ENCODE data around the gene UBE2E3.

UBE2E3 gene

DNA sequence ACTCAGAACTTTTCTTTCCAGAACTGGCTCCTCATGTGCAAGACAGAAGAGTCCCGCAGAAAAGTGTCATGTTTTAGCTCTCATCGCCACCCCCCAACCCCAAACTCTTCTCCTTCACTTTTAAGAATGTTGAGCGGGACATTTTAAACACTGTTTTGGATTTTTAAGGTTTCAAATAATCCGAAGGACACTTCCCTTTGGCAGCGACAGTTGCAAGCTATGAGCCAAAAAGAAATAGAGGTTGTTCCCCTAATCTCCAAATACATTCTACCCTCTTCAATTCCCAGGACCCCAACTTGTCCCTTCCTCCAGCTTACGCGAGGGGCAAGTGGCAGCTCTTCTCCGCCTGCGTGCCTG lies 678 bp upstream of the UBE2E3 start:
- no peak for DNase-seq

GRCh38 chr2:180980943-180981911 lies 822 bp downstream of the UBE2E3 start:
- DNase-seq, result peak; percentile 35 to 58

DNA sequence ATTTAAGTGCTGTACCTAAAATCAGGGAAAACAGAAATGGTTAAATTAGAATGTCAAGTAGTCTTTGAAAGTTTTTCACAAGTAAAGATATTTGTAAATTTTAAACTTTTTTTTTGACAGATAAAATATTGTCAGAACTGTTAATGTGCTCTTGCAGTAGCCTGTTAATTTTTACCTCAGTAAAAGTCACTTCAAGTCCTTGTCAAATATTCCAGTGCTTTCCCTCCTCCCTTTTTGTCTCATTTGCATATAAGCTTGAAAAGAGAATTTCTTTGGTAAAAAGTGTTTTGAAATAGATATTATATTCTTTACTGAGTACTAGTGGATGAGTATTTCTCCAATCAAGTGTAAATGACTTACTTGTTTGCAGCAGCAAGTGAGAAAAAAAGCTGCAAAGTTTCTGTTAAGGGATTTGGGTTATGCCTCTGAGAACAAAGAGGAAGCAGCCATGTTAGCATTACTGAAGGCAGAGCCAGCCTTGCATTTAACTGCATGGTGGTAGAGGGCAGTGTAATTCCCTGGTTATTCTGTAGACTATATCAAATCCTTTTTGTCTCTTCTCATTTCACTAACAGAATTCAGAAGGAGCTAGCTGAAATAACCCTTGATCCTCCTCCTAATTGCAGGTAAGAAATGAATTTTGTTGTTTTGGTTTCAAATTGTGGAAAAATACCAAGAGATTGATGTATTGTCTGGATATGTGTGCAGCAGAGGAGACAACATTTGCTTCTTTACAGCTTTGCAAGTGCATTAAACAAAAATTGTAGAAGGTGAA lies 3.2 kb downstream of the UBE2E3 start:
- peak; percentile 88 to 93 for DNase-seq

DNA sequence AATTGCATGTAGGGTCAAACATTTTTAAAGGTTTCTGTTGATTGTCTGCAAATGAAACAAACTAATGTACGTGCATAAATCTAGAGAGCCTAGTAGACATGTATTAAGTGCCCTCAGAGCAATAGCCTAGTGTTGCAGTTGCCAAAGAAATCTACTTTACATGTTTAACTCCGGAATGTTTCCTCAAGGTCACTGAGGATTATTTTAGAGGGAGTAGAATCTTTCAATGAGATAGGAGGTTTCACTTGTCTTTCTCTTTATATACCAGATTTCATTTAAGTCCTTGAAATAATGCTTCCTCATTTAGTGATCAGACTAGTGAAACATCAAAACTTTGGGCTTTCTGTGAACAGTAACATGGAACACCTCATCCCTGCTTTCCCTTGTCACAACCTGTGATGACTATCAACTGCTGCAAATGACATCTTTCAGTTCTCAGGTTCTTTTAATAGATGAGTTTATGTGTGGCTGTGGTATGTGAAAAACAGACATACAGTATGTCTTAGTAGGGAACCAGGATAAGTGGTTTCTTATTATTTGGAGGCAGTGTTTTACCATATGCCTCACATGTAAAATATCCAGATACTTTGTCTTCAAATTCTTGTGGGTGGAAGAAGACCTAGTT lies 5.5 kb downstream of the UBE2E3 start:
- DNase-seq, result peak in 1 of 2 experiments; percentile 32

DNA sequence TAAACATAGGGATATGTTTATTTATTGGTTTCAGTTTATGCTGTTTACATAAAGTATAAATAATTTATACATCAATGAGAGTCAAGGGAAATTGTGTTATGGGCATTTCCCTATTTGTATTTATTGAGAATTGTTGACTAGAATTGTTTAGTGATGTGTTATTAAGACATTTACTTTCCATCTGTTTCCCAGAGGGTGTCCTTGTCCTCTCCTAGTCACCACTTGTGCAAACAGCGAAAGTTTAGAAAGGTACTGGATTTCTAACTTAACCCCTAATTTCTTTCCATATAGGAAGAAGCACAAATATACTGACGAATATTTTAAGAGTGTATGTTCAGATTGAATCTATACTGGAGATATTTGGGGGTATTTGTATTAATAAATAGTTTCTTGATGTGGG lies 6.7 kb downstream of the UBE2E3 start:
- no peak for DNase-seq

GRCh38 chr2:180990337-180990736 lies 9.9 kb downstream of the UBE2E3 start:
- no peak for DNase-seq

GRCh38 chr2:180990794-180991193 lies 10.4 kb downstream of the UBE2E3 start:
- no peak for DNase-seq

DNA sequence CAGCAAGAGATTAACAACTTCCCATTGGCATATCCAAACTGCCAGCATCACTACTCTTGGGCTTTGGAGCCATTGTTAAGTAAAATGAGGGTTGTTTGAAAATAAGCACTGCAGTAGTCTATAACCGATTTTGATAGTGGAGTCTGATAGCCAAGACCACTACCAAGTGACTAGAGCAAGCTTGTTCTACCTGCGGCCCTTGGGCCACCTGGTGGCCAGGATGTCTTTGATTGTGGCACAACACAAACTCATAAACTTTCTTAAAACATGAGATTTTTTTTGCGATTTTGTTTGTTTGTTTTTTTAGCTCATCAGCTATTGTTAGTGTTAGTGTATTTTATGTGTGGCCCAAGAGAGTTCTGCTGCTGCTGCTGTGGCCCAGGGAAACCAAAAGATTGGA lies 11.0 kb downstream of the UBE2E3 start:
- DNase-seq, result no peak

GRCh38 chr2:180991820-180992219 lies 11.4 kb downstream of the UBE2E3 start:
- DNase-seq, result no peak

DNA sequence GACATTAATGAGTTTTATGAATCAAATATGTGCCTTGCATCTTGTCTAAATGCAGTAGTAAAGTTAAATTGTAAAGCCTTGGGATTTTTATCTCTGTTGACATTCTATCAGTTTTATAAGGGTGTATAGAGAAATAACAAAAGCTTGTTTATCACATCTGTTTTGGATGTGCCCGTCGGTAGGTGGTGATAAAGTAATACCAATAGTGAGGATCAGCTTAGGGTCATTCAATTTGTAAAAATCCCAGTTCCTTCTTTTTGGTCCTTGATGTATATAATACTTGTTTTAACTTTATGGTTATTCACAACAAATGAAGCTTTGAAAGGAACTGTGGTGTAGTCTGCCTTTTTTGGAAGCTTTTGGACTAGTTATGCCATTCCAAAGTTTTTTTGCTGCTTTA lies 12.6 kb downstream of the UBE2E3 start:
- no peak for DNase-seq

- no peak for DNase-seq
These were observed 19.0 kb downstream of the UBE2E3 start for GRCh38 chr2:180999274-180999964.

DNA sequence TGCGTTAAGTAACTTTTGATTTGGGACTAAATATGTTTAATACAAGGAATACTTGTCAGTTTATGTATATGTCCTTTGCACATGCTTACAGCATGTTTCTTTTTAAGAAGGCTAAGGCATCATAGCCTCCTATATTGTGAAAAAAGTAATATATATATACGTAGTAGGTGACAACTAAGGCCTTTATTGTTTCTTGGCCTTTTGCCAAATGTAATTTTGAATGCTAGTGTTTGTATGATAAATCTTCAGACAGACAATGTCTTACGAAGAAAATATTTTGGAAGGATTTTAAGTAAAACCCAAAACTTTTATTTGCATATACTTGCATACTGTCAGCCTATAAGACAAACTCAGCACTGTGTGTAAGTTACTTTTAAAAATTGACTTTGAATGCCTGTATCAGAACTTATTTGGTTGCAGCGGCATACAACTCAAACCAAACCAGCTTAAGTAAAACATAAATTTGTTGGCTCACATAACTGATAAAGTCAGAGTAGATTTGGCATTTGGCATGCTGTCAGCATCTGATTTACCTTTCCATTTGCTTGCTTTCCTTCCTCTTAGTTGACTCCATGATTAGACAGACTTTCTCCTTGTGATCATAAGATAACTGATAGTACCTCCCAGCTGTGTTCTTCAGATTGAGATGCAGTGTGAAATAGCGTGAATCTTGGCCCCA lies 24.4 kb downstream of the UBE2E3 start:
- DNase-seq, result no peak

GRCh38 chr2:181005326-181005655 lies 24.9 kb downstream of the UBE2E3 start:
- DNase-seq, result no peak

GRCh38 chr2:181005809-181006208 lies 25.4 kb downstream of the UBE2E3 start:
- no peak for DNase-seq

DNA sequence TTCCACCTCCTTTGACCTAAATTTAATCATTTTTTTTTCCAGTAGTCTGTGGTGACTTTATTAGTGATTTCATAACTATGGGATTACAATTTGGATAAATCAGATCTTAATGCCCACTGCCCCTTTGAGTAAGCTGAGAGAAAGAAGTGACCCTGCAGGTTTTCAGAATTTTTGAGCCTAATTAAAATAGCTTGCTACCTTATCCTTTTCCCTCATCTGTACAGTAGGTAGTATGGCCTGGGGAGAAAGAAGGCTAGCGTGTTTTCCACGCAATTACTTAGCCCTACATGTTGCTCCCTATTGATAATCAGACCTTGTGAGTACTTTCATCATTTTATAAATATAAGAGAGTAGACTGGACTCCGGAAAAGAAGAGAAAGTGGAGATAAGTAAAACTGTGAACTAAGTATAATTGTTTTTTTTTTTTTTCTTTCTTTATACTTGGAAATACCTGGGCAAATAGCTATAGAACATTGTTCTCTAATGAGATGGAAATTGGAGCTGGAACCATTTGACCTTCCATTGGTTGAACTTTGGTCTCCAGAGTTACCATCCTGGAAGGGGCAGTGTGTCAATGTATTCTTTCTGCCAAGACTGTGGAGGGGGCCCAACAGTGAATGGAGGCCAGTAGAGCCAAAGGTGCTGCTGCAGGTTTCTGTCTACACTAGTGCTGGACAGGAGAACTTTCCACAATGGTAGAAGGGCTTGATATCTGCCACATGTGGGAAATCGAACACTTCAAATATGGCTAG lies 26.9 kb downstream of the UBE2E3 start:
- no peak for DNase-seq

DNA sequence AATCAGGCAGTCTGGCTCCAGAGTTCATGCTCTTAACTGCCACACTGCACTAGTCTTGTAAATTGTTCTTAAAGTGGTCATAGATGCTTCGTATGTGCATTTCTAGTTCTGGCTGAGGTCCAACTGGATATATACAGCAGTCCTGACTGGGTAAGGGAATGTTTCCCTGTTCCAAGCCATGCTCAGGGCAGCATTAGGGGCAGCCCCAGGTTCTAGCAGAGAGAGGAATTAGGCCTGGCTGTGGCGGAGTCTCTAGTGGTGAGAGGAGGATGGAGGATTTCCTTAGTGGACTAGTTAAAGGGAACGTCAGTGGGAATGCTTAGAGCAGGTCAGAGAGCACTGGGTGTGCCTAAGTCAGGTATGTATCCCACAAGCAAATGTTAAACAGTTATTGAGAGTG lies 28.0 kb downstream of the UBE2E3 start:
- no peak for DNase-seq

- no peak for DNase-seq
These were observed 40.9 kb downstream of the UBE2E3 start for GRCh38 chr2:181021199-181021789.

DNA sequence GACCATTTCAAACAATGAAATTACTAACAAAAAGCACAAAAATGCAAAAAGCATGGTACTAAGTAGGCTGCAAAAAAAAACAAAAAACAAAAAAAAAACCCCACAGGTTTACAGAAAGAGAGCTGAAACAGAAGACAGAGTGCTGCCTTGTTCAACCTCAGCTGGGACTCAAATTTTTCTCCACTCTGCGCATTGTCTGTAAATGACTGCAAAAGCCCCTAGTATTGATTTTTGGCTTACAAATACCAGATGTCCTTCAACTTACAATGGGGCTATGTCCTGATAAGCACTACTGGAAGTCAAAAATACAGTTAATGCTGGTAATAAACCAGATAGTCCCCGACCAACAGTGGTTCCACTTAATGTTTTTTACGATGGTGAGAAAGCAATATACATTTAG lies 42.2 kb downstream of the UBE2E3 start:
- no peak for DNase-seq

GRCh38 chr2:181025004-181025403 lies 44.6 kb downstream of the UBE2E3 start:
- no peak for DNase-seq

- DNase-seq, result no peak
These were observed 56.0 kb downstream of the UBE2E3 start for GRCh38 chr2:181036445-181036844.

DNA sequence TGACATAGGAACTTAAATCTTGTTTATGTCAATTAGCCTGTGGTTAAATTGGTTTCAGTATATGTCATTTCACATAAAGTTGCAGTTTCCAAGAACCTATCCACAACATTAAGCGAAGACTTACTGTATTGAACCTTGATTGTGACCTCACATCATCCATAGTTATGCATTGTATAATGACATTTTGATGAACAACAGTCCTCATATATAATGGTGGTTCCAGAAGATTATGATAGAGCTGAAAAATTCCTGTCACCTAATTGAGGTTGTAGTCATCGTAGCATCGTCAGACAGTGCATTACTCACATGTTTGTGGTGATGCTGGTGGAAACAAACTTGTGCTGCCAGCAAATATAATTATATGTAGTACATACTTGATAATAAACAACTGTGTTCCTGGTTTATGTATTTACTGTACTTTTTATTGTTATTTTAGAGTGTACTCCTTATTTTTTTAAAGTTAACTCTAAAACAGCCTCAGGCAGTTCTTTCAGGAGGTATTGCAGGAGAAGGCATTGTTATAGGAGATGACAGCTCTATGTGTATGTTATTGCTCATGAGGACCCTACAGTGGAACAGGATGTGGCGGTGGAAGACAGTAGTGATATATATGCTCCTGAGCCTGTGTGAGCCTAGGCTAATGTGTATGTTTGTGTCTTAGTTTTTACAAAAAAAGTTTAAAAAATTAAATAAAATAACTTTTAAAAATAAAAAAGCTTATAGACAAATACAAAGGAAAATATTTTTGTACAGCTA lies 56.6 kb downstream of the UBE2E3 start:
- DNase-seq, result no peak

Data from Kasumi-1 (cell line).